GM23338 (cell line): Measurements from ENCODE around the gene RPH3AL.

Experiments used
- CREB1 ChIP-seq: fragments of 250-450 bp; sonication (Bioruptor Pico); IDR thresholded peaks from 2 replicates; pipeline ENCODE4 v1.5.0; 2020; ENCODE audit warnings: low read depth, mild to moderate bottlenecking, moderate library complexity
- CTCF ChIP-seq, 2 experiments: fragments of 200-600 bp in 1 of 2; sonication (generic) in 1 of 2; conservative IDR thresholded peaks; 2 replicates each; pipeline versions ENCODE4 v1.5.1 to v1.6.1; 2016 to 2017; ENCODE audit warnings: antibody characterized with exemption in 2 of 2, low read depth in 2 of 2, mild to moderate bottlenecking in 2 of 2, moderate library complexity in 1 of 2
- ETS1 ChIP-seq: IDR thresholded peaks from 2 replicates; pipeline ENCODE4 v1.6.1; 2016; ENCODE audit warnings: antibody characterized with exemption
- EZH2 ChIP-seq: fragments of 200-600 bp; sonication (generic); IDR thresholded peaks from one replicate; pipeline ENCODE4 v1.8.0; 2017; ENCODE audit warnings: antibody characterized with exemption, mild to moderate bottlenecking, low read depth; ENCODE audit not compliant: unreplicated experiment
- EZH2phosphoT487 ChIP-seq: fragments of 200-600 bp; sonication (generic); IDR thresholded peaks from one replicate; pipeline ENCODE4 v1.8.1; 2018; ENCODE audit warnings: antibody characterized with exemption; ENCODE audit not compliant: unreplicated experiment
- JUNB ChIP-seq: IDR thresholded peaks from one replicate; pipeline ENCODE4 v1.6.1; 2016; ENCODE audit warnings: antibody characterized with exemption; ENCODE audit not compliant: unreplicated experiment
- NANOG ChIP-seq: IDR thresholded peaks from 2 replicates; pipeline ENCODE4 v1.6.1; 2016; ENCODE audit warnings: antibody characterized with exemption, borderline replicate concordance
- POLR2AphosphoS5 ChIP-seq: IDR thresholded peaks from 2 replicates; pipeline ENCODE4 v1.6.1; 2016; ENCODE audit warnings: antibody characterized with exemption, low read depth
- REST ChIP-seq: IDR thresholded peaks from one replicate; pipeline ENCODE4 v1.6.1; 2018; ENCODE audit warnings: antibody characterized with exemption; ENCODE audit not compliant: unreplicated experiment
- ZNF114 ChIP-seq: fragments of 250-450 bp; sonication (Bioruptor Pico); IDR thresholded peaks from 2 replicates; pipeline ENCODE4 v1.5.0; 2020; ENCODE audit warnings: mild to moderate bottlenecking, moderate library complexity
- ZNF331 ChIP-seq: fragments of 250-450 bp; sonication (Bioruptor Pico); IDR thresholded peaks from 2 replicates; pipeline ENCODE4 v1.5.0; 2020; ENCODE audit warnings: low read depth, mild to moderate bottlenecking, moderate library complexity

- TF ChIP-seq CTCF (conservative IDR thresholded peaks at IDR 0.05; ENCODE audit: low read depth in 2 of 2) (no peak), ZNF114 (CRISPR knock-in tag) (no peak), REST (no peak), CREB1 (CRISPR knock-in tag) (no peak), JUNB (no peak), EZH2 (no peak), ETS1 (no peak), EZH2phosphoT487 (no peak), POLR2AphosphoS5 (no peak), NANOG (no peak), ZNF331 (no peak)
Measured at GRCh38 chr17:238071-238963, 114.3 kb downstream of the RPH3AL start.
